Activated T-cell treated with anti-CD3 and anti-CD28 coated beads, Interleukin-2, amount 50 U/mL, for 4 hours (primary cell): Measurements from ENCODE around the gene FOXC1. TPM values are rescaled to one million over a fixed set of nuclear protein-coding genes. Genes with fewer than 3 reads are reported as not detected.

ENCODE experiments used
- ATAC-seq, 2 donors: fragments of 200-7000 bp; cut with Tn5 transposase; one replicate each; pipeline ENCODE4 v1.10.0; 2021
- DNase-seq: peaks from one replicate; pipeline ENCODE4 v3.0.0-alpha.2; 2020
- H3K27me3 Mint-ChIP-seq: one replicate; pipeline ENCODE4 v1.8.0; 2021; ENCODE audit warnings: low read depth, mixed read lengths
- H3K36me3 Mint-ChIP-seq: one replicate; pipeline ENCODE4 v1.8.0; 2022; ENCODE audit warnings: mixed read lengths; ENCODE audit not compliant: insufficient read depth
- H3K4me1 Mint-ChIP-seq: one replicate; pipeline ENCODE4 v1.8.0; 2021; ENCODE audit warnings: low read depth, mixed read lengths
- H3K4me3 Mint-ChIP-seq: one replicate; pipeline ENCODE4 v1.8.0; 2021; ENCODE audit warnings: mild to moderate bottlenecking, moderate library complexity, mixed read lengths
- H3K9me3 Mint-ChIP-seq: one replicate; pipeline ENCODE4 v1.8.0; 2021; ENCODE audit warnings: mixed read lengths
- total RNA-seq, 3 donors: library from RNA; stranded (reverse); gene quantifications; one replicate each; pipeline ENCODE4 v1.2.1, GENCODE V29; 2021

FOXC1 gene
- total RNA-seq, 3 donors from 2014 or later = 0.05 to 0.08 (median 0.05) TPM

DNA sequence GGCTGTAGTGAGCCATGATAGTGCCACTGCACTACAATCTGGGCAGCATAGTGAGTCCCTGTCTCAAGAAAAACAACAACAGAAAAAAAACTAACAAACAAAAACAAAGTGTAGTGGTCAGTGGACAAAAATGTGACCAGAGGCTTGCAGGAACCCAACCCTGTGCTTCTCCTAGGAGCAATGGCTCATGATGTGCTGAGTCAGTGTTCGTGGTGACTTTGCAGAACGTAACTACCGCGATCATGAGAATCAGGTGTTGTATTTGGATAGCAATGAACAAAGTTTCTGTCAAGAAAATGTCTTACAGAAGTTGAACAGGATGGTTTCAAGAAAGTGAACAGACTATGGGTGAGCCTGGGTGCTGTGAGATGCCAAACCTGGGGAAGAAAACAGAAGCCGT, 18.5 kb upstream of the FOXC1 start:
- no peak for ATAC-seq
- H3K4me1 Mint-ChIP-seq = peaks cover 3% of the 10 kb centered on the region
- no peaks in the 10 kb centered on the region for H3K9me3 Mint-ChIP-seq
- no peaks in the 10 kb centered on the region for H3K36me3 Mint-ChIP-seq
- H3K27me3 Mint-ChIP-seq = peaks cover 32% of the 10 kb centered on the region
- DNase-seq = no peak
- H3K4me3 Mint-ChIP-seq = no peak overlapping the region

- no peaks in the 10 kb centered on the region for H3K9me3 Mint-ChIP-seq
- no peaks in the 10 kb centered on the region for H3K36me3 Mint-ChIP-seq
- H3K4me1 Mint-ChIP-seq = peaks cover 3% of the 10 kb centered on the region
- DNase-seq (no peak), ATAC-seq (no peak)
- no peak overlapping the region for H3K4me3 Mint-ChIP-seq
- peaks cover 34% of the 10 kb centered on the region for H3K27me3 Mint-ChIP-seq
Observed at GRCh38 chr6:1591926-1592325, 17.8 kb upstream of the FOXC1 start.

- Mint-ChIP-seq H3K9me3 (no peaks in the 10 kb centered on the region), H3K4me3 (no peak overlapping the region), H3K36me3 (no peaks in the 10 kb centered on the region), H3K27me3 (peaks cover 39% of the 10 kb centered on the region), H3K4me1 (peaks cover 3% of the 10 kb centered on the region)
- DNase-seq (no peak), ATAC-seq (no peak)
Observed at GRCh38 chr6:1592852-1593251, 16.9 kb upstream of the FOXC1 start.

DNA sequence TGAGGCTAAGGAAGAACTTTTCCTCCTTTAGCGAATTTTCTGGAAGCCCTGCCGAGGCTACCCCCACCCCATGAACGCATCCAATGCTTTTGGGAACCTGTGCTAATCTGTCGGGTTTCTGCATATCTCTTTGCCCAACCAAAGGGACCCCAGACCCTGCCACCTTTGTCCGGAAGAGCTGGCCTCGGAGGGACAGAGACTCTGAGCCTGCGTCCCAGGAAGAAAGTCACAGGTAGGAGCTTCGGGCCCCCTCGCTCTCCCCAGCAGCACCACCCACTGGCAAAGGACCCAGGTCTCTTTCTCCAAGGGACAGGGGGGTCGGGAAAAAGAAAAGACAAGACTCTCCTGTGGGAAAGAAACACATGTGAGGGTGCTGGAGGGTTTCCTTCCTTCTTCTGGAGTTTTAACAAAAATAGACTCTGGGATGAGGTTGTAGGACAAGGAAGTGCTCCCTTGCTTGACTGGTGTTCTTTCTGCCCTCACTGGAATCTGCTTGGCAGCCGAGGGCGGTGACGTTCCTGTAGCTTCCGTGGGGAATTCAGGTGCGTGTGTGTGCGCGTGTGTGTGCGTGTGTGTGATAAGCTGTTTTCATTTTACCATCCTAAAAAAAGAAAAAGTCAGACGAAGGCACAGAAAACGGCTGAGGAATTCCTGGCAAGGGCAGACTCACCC, 16.3 kb upstream of the FOXC1 start:
- H3K4me3 Mint-ChIP-seq = no peak overlapping the region
- H3K27me3 Mint-ChIP-seq = peaks cover 45% of the 10 kb centered on the region
- H3K36me3 Mint-ChIP-seq = no peaks in the 10 kb centered on the region
- no peak for ATAC-seq
- no peaks in the 10 kb centered on the region for H3K9me3 Mint-ChIP-seq
- H3K4me1 Mint-ChIP-seq = peaks cover 3% of the 10 kb centered on the region
- no peak for DNase-seq

DNA sequence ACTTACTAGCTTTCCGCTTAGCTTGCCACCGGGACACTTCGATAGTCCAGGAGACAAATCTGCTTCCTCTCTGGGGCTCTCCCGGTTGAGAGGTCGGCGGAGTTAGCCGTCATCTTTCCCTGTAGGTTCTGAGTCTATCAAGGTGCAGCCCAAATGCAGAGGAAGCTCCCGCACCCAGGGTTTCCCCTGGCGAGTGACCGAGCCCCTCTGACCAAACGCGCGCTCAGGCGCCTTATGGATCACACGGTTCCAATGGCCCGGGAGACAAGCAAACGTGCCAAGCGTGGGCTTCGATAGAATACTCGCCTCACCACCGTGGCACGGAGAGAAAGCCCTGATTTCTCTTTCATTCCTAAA, 15.8 kb upstream of the FOXC1 start:
- Mint-ChIP-seq H3K9me3 (no peaks in the 10 kb centered on the region), H3K27me3 (peaks cover 47% of the 10 kb centered on the region), H3K4me1 (peaks cover 3% of the 10 kb centered on the region), H3K4me3 (no peak overlapping the region), H3K36me3 (no peaks in the 10 kb centered on the region)
- DNase-seq = no peak
- ATAC-seq = no peak

- ATAC-seq = no peak
- no peak for DNase-seq
- no peak overlapping the region for H3K4me3 Mint-ChIP-seq
Observed at GRCh38 chr6:1594445-1595200, 15.1 kb upstream of the FOXC1 start.

GRCh38 chr6:1595271-1596087, 14.2 kb upstream of the FOXC1 start:
- peaks cover 3% of the 10 kb centered on the region for H3K4me1 Mint-ChIP-seq

More at GRCh38 chr6:1594445-1595200, 15.1 kb upstream of the FOXC1 start:
- Mint-ChIP-seq H3K27me3 (peaks cover 49% of the 10 kb centered on the region), H3K9me3 (no peaks in the 10 kb centered on the region), H3K4me1 (peaks cover 3% of the 10 kb centered on the region), H3K36me3 (no peaks in the 10 kb centered on the region)

GRCh38 chr6:1596088-1596852, 13.4 kb upstream of the FOXC1 start:
- H3K27me3 Mint-ChIP-seq = peaks cover 62% of the 10 kb centered on the region

More at GRCh38 chr6:1595271-1596087, 14.2 kb upstream of the FOXC1 start:
- Mint-ChIP-seq H3K9me3 (no peaks in the 10 kb centered on the region), H3K4me3 (no peak overlapping the region), H3K27me3 (peaks cover 54% of the 10 kb centered on the region), H3K36me3 (no peaks in the 10 kb centered on the region)
- DNase-seq = no peak
- ATAC-seq = no peak

DNA sequence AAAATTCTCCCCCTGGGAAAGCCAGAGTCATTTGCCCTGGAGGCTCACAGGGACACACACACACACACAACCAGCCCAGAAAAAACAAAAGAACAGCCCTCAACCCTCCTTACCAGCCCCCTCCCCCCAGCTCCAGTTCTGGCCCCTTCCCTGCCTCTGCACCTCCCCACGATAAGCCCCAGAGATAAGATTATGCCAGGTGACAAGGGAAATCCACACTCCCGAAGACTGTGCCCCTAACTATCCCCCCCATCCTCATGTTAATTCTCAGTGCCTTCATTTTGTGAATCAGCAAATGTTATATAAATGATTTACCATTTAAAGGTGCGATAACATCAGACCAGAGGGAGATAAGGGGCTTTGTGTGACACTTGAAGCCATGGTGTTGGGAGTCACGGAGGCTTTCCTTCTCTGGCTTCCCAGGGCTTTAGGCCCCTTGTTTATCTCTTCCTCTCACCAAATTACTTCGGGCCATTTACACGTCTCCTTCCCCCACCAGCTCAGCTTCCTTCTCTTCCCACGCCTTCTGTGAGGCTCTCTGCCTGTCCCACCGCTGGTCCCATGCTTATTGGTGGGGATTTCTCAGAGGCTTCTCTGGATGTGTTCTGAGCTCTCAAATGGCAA, 12.5 kb upstream of the FOXC1 start:
- H3K9me3 Mint-ChIP-seq = no peaks in the 10 kb centered on the region
- no peak overlapping the region for H3K4me3 Mint-ChIP-seq
- no peaks in the 10 kb centered on the region for H3K36me3 Mint-ChIP-seq
- H3K4me1 Mint-ChIP-seq = peaks cover 3% of the 10 kb centered on the region
- DNase-seq (no peak), ATAC-seq (no peak)
- H3K27me3 Mint-ChIP-seq = peaks cover 69% of the 10 kb centered on the region

More at GRCh38 chr6:1596088-1596852, 13.4 kb upstream of the FOXC1 start:
- DNase-seq (peak; percentile 57), ATAC-seq (peak; percentile 77 to 79)
- Mint-ChIP-seq H3K4me1 (peaks cover 3% of the 10 kb centered on the region), H3K4me3 (no peak overlapping the region), H3K36me3 (no peaks in the 10 kb centered on the region), H3K9me3 (no peaks in the 10 kb centered on the region)

DNA sequence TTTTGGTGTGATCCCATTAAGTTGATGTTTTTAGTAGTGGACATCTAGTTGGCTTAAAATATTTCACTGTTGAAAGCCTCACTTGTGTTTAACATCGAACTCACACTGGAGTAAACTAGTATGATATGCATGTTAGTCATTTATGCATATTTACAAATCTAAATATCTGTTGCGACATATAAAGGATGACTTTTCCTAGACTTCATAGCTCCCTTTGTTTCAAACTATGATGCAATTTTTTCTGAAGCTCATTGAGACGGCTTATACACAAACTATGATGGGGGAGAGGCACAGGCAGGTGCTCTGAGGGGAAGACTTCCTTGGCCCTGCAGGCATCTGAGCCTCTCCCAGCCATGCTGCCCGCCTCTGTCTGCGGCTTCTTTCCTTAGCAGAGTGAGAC, 11.8 kb upstream of the FOXC1 start:
- no peaks in the 10 kb centered on the region for H3K36me3 Mint-ChIP-seq
- H3K27me3 Mint-ChIP-seq = peaks cover 72% of the 10 kb centered on the region
- ATAC-seq (no peak), DNase-seq (no peak)
- H3K4me3 Mint-ChIP-seq = no peak overlapping the region
- no peaks in the 10 kb centered on the region for H3K9me3 Mint-ChIP-seq
- H3K4me1 Mint-ChIP-seq = peaks cover 3% of the 10 kb centered on the region

DNA sequence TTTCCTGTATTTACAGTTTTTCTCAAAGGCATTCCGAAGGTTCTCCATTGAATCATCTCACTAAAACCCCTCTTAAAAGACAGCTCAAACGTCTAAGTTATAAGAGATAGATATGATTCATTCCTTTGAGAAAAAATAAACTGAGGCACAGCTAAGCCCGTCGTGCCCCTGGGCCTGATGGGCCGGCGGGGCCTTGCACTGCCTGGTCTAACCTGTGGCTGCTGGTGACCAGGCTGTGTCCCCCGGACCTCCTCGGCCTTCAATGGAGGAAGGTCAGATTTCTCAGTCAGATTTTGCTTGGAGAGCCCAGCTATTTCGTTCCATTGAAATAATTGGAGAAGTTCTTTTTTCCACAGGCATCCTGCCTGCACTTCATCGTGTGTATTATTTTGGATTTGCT, 11.3 kb upstream of the FOXC1 start:
- Mint-ChIP-seq H3K36me3 (no peaks in the 10 kb centered on the region), H3K4me3 (no peak overlapping the region), H3K27me3 (peaks cover 76% of the 10 kb centered on the region), H3K4me1 (peaks cover 3% of the 10 kb centered on the region), H3K9me3 (no peaks in the 10 kb centered on the region)
- no peak for ATAC-seq
- DNase-seq = no peak

DNA sequence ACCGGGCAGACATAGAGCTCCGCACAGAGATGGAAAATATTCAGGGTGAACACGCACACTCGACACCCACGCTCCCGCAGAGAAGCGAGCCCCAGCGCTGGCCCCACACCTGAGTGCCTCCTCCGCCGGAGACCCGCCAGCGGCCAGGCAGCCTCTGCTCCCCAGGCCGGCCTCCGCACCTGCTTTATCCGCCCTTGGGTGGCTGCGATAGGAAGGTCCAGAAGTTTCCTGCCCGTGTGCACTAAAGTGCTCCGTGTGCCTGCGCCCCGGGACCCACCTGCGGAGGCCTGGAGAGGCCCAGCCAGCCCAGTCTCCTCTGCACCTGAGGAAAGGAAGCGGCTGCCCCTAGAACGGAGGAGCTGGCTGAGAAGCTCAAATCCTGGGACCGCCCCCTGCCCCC, 10.8 kb upstream of the FOXC1 start:
- ATAC-seq (no peak), DNase-seq (no peak)
- H3K27me3 Mint-ChIP-seq = peaks cover 77% of the 10 kb centered on the region
- H3K4me1 Mint-ChIP-seq = peaks cover 3% of the 10 kb centered on the region
- no peak overlapping the region for H3K4me3 Mint-ChIP-seq
- H3K9me3 Mint-ChIP-seq = no peaks in the 10 kb centered on the region
- H3K36me3 Mint-ChIP-seq = no peaks in the 10 kb centered on the region

DNA sequence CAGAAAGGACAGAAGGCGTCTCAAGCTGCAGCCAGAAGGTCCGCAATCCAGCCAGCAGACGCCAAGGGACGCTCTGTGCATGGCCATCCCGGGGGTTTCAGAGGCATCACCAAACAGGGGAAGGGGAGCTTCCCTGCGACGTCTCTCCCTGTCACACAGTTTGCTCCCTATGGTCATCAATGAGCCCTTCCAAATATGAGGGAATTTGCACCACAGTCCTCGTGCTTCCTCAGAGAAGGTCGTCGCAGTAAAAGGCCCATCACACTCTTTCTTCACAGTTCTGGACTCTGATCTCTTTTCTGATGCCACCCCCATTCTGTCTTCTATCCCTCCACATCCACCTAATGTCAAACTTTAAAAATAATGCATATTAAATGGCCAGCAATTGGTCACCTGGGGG, 10.2 kb upstream of the FOXC1 start:
- peaks cover 3% of the 10 kb centered on the region for H3K4me1 Mint-ChIP-seq
- H3K4me3 Mint-ChIP-seq = no peak overlapping the region
- peaks cover 73% of the 10 kb centered on the region for H3K27me3 Mint-ChIP-seq
- ATAC-seq (no peak), DNase-seq (no peak)
- no peaks in the 10 kb centered on the region for H3K9me3 Mint-ChIP-seq
- H3K36me3 Mint-ChIP-seq = no peaks in the 10 kb centered on the region
